ENCODE measurements around the gene CRELD1.

DNA sequence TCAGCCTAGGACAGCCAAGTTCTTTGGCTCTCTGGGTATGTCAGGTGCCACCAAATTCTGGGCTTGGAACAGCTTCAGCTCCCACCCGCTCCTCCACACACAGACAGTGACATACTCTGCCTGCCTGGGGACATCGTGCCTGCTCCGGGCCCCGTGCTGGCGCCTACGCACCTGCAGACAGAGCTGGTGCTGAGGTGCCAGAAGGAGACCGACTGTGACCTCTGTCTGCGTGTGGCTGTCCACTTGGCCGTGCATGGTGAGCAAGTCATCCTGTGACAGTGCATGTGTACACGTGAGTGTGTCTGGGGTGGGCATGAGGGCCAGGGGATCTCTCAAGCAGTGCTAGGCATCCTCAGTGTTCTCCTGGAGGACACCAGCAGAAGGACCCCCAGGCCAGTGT, 15.8 kb upstream of the CRELD1 start:
- TF ChIP-seq, protein P1, sequence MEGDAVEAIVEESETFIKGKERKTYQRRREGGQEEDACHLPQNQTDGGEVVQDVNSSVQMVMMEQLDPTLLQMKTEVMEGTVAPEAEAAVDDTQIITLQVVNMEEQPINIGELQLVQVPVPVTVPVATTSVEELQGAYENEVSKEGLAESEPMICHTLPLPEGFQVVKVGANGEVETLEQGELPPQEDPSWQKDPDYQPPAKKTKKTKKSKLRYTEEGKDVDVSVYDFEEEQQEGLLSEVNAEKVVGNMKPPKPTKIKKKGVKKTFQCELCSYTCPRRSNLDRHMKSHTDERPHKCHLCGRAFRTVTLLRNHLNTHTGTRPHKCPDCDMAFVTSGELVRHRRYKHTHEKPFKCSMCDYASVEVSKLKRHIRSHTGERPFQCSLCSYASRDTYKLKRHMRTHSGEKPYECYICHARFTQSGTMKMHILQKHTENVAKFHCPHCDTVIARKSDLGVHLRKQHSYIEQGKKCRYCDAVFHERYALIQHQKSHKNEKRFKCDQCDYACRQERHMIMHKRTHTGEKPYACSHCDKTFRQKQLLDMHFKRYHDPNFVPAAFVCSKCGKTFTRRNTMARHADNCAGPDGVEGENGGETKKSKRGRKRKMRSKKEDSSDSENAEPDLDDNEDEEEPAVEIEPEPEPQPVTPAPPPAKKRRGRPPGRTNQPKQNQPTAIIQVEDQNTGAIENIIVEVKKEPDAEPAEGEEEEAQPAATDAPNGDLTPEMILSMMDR (IDR thresholded peaks at IDR 0.05), result no peak
- no peak for TF ChIP-seq POLR2A (IDR thresholded peaks at IDR 0.05)

Data from body of pancreas (tissue), 4 donors.